Measurements from ENCODE around the gene CENPO.

DNA sequence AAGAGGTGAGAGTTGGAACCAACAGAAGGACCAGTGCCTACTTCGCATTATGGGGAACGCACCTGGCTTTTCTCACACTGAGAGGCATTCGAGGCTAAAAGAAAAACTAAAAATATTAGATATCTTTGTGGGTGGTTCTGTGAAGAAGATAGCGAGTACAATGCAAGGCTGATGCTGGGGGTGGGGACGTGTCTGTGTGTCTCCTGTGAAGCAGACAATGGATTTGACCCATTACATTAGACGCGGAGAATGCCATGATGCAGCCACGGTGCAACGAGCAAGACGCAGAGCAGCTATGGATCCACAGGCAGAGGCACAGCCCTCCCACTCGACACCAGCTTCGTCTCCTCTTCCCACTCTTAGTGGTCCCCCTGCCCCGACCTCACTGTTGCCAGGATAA lies 65.8 kb downstream of the CENPO start:
- TF ChIP-seq ZNF512 (CRISPR knock-in tag; IDR thresholded peaks at IDR 0.05; ENCODE audit: borderline replicate concordance) (no peak), CTCF (IDR thresholded peaks at IDR 0.05) (no peak), ZNF232 (CRISPR knock-in tag; IDR thresholded peaks at IDR 0.05) (no peak), SMAD3 (CRISPR knock-in tag; IDR thresholded peaks at IDR 0.05; ENCODE audit: borderline replicate concordance) (no peak), CREB1 (CRISPR knock-in tag; IDR thresholded peaks at IDR 0.05) (no peak), ARID4B (CRISPR knock-in tag; IDR thresholded peaks at IDR 0.05; ENCODE audit: borderline replicate concordance) (no peak), NR1H2 (CRISPR knock-in tag; IDR thresholded peaks at IDR 0.05) (no peak), ATF3 (CRISPR knock-in tag; conservative IDR thresholded peaks at IDR 0.05) (no peak), ETV6 (CRISPR knock-in tag; IDR thresholded peaks at IDR 0.05) (no peak)
- TF ChIP-seq, protein P1, sequence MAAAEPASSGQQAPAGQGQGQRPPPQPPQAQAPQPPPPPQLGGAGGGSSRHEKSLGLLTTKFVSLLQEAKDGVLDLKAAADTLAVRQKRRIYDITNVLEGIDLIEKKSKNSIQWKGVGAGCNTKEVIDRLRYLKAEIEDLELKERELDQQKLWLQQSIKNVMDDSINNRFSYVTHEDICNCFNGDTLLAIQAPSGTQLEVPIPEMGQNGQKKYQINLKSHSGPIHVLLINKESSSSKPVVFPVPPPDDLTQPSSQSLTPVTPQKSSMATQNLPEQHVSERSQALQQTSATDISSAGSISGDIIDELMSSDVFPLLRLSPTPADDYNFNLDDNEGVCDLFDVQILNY (CRISPR knock-in tag; IDR thresholded peaks at IDR 0.05), result no peak
- TF ChIP-seq, protein P2, sequence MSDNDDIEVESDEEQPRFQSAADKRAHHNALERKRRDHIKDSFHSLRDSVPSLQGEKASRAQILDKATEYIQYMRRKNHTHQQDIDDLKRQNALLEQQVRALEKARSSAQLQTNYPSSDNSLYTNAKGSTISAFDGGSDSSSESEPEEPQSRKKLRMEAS (CRISPR knock-in tag; IDR thresholded peaks at IDR 0.05), result no peak
